GM23338 (cell line): Measurements from ENCODE around the gene SERPINB2. TPM values are rescaled to one million over a fixed set of nuclear protein-coding genes. Genes with fewer than 3 reads are reported as not detected.

Source experiments
- ATAC-seq: fragments of 200-7000 bp; cut with Tn5 transposase; 3 replicates; pipeline ENCODE4 v1.9.1; 2020
- DNase-seq: peaks from one replicate; pipeline ENCODE4 v3.0.0-alpha.2; 2015; ENCODE audit warnings: low spot score
- H2AFZ ChIP-seq: fragments of 200-600 bp; sonication (generic); 2 replicates; pipeline ENCODE4 v1.8.0; 2016; ENCODE audit warnings: antibody characterized with exemption, mild to moderate bottlenecking, moderate library complexity
- H3F3A ChIP-seq: fragments of 200-600 bp; sonication (generic); replicated peaks from 2 replicates; pipeline ENCODE4 v1.8.0; 2017; ENCODE audit warnings: antibody characterized with exemption, mixed run types, low read depth
- H3K27ac ChIP-seq: fragments of 200-600 bp; sonication (generic); 2 replicates; pipeline ENCODE4 v1.6.1; 2016; ENCODE audit warnings: low read depth
- H3K27me3 ChIP-seq: fragments of 200-600 bp; sonication (generic); 2 replicates; pipeline ENCODE4 v1.8.0; 2016; ENCODE audit warnings: mild to moderate bottlenecking, mixed run types, moderate library complexity; ENCODE audit not compliant: insufficient read depth
- H3K36me3 ChIP-seq: fragments of 200-600 bp; sonication (generic); 2 replicates; pipeline ENCODE4 v1.8.0; 2016; ENCODE audit warnings: mild to moderate bottlenecking; ENCODE audit not compliant: insufficient read depth
- H3K4me1 ChIP-seq: fragments of 200-600 bp; sonication (generic); 2 replicates; pipeline ENCODE4 v1.8.0; 2016; ENCODE audit warnings: mild to moderate bottlenecking, moderate library complexity; ENCODE audit not compliant: insufficient read depth
- H3K4me2 ChIP-seq: fragments of 200-600 bp; sonication (generic); 2 replicates; pipeline ENCODE4 v1.7.1; 2017; ENCODE audit warnings: mixed run types
- H3K4me3 ChIP-seq: fragments of 200-600 bp; sonication (generic); 2 replicates; pipeline ENCODE4 v1.6.1; 2016; ENCODE audit warnings: mixed run types
- H3K79me2 ChIP-seq: fragments of 200-600 bp; sonication (generic); replicated peaks from 2 replicates; pipeline ENCODE4 v1.8.0; 2017; ENCODE audit warnings: mild to moderate bottlenecking; ENCODE audit not compliant: insufficient read depth
- H3K9me2 ChIP-seq: fragments of 200-600 bp; sonication (generic); 2 replicates; pipeline ENCODE4 v1.8.0; 2017; ENCODE audit not compliant: insufficient read depth
- H4K20me1 ChIP-seq: fragments of 200-600 bp; sonication (generic); replicated peaks from 2 replicates; pipeline ENCODE4 v1.8.0; 2017; ENCODE audit warnings: mild to moderate bottlenecking; ENCODE audit not compliant: insufficient read depth
- H3K27ac Mint-ChIP-seq: 2 replicates; pipeline ENCODE4 v1.8.0; 2020; ENCODE audit warnings: inconsistent platforms, mild to moderate bottlenecking, moderate library complexity, mixed read lengths
- H3K27me3 Mint-ChIP-seq: 3 replicates; pipeline ENCODE4 v1.8.0; 2022; ENCODE audit warnings: low read depth, mild to moderate bottlenecking, moderate library complexity, mixed read lengths, inconsistent platforms; ENCODE audit not compliant: insufficient read depth, poor library complexity
- H3K36me3 Mint-ChIP-seq: 3 replicates; pipeline ENCODE4 v1.8.0; 2021; ENCODE audit warnings: low read depth, mild to moderate bottlenecking, inconsistent platforms, moderate library complexity, mixed read lengths
- H3K4me1 Mint-ChIP-seq: 3 replicates; pipeline ENCODE4 v1.8.0; 2020; ENCODE audit warnings: mild to moderate bottlenecking, inconsistent platforms, mixed read lengths
- H3K4me3 Mint-ChIP-seq: 3 replicates; pipeline ENCODE4 v1.8.0; 2021; ENCODE audit warnings: moderate library complexity, mild to moderate bottlenecking, inconsistent platforms, mixed read lengths
- H3K9me3 Mint-ChIP-seq: 3 replicates; pipeline ENCODE4 v1.8.0; 2020; ENCODE audit warnings: moderate library complexity, mild to moderate bottlenecking, inconsistent platforms, mixed read lengths
- CREB1 ChIP-seq: fragments of 250-450 bp; sonication (Bioruptor Pico); IDR thresholded peaks from 2 replicates; pipeline ENCODE4 v1.5.0; 2020; ENCODE audit warnings: low read depth, mild to moderate bottlenecking, moderate library complexity
- CTCF ChIP-seq, 2 experiments: fragments of 200-600 bp in 1 of 2; sonication (generic) in 1 of 2; conservative IDR thresholded peaks; 2 replicates each; pipeline versions ENCODE4 v1.5.1 to v1.6.1; 2016 to 2017; ENCODE audit warnings: antibody characterized with exemption in 2 of 2, low read depth in 2 of 2, mild to moderate bottlenecking in 2 of 2, moderate library complexity in 1 of 2
- JUNB ChIP-seq: IDR thresholded peaks from one replicate; pipeline ENCODE4 v1.6.1; 2016; ENCODE audit warnings: antibody characterized with exemption; ENCODE audit not compliant: unreplicated experiment
- NANOG ChIP-seq: IDR thresholded peaks from 2 replicates; pipeline ENCODE4 v1.6.1; 2016; ENCODE audit warnings: antibody characterized with exemption, borderline replicate concordance
- POLR2AphosphoS5 ChIP-seq: IDR thresholded peaks from 2 replicates; pipeline ENCODE4 v1.6.1; 2016; ENCODE audit warnings: antibody characterized with exemption, low read depth
- REST ChIP-seq: IDR thresholded peaks from one replicate; pipeline ENCODE4 v1.6.1; 2018; ENCODE audit warnings: antibody characterized with exemption; ENCODE audit not compliant: unreplicated experiment
- ZNF114 ChIP-seq: fragments of 250-450 bp; sonication (Bioruptor Pico); IDR thresholded peaks from 2 replicates; pipeline ENCODE4 v1.5.0; 2020; ENCODE audit warnings: mild to moderate bottlenecking, moderate library complexity
- ZNF331 ChIP-seq: fragments of 250-450 bp; sonication (Bioruptor Pico); IDR thresholded peaks from 2 replicates; pipeline ENCODE4 v1.5.0; 2020; ENCODE audit warnings: low read depth, mild to moderate bottlenecking, moderate library complexity
- ZNF462 ChIP-seq: fragments of 250-450 bp; sonication (Bioruptor Pico); IDR thresholded peaks from 2 replicates; pipeline ENCODE4 v1.5.0; 2020; ENCODE audit warnings: mild to moderate bottlenecking, moderate library complexity
- polyA plus RNA-seq: library from polyadenylated mRNA; unstranded; fragments of >200 nt; fragmentation: Nextera tagmentation; extraction: Ambion mirVana; gene quantifications from 2 replicates; pipeline ENCODE4 v1.2.1, GENCODE V29; 2016
- total RNA-seq: library from RNA; depleted of rRNA; stranded (reverse); fragments of >200 nt; shearing (Covaris generic); gene quantifications from 2 replicates; pipeline ENCODE4 v1.2.3, GENCODE V29; 2014

The SERPINB2 gene
- total and polyA plus RNA-seq, 2 experiments from 2014 or later, result not detected

GRCh38 chr18:63867368-63868125 lies 20.0 kb upstream of the SERPINB2 start:
- Histone ChIP-seq H3K9me2 (no peaks in the 10 kb centered on the region), H3K79me2 (no peaks in the 10 kb centered on the region), H3K36me3 (no peaks in the 10 kb centered on the region), H3K4me2 (no peak overlapping the region), H3K4me1 (no peaks in the 10 kb centered on the region), H2AFZ (no peak overlapping the region), H3K27me3 (no peaks in the 10 kb centered on the region), H4K20me1 (no peaks in the 10 kb centered on the region), H3K27ac (no peak overlapping the region), H3K4me3 (no peak overlapping the region), H3F3A (no peaks in the 10 kb centered on the region)
- Mint-ChIP-seq H3K36me3 (no peaks in the 10 kb centered on the region), H3K4me3 (no peak overlapping the region), H3K27me3 (peaks cover 6% of the 10 kb centered on the region), H3K9me3 (no peaks in the 10 kb centered on the region), H3K4me1 (no peaks in the 10 kb centered on the region), H3K27ac (peak overlapping the region; percentile 22; the same call in 1 of the 2 replicates)
- no peak for TF ChIP-seq JUNB
- no peak for TF ChIP-seq REST
- TF ChIP-seq CTCF (conservative IDR thresholded peaks at IDR 0.05; ENCODE audit: low read depth in 2 of 2), result no peak
- no peak for TF ChIP-seq ZNF114
- no peak for TF ChIP-seq ZNF331 (CRISPR knock-in tag)
- TF ChIP-seq ZNF462, result no peak
- no peak for TF ChIP-seq CREB1 (CRISPR knock-in tag)
- no peak for TF ChIP-seq NANOG
- no peak for TF ChIP-seq POLR2AphosphoS5
- DNase-seq, result no peak
- ATAC-seq, result no peak
